HepG2 (cell line): ENCODE results near the gene PLSCR5. TPM values are rescaled to one million over a fixed set of nuclear protein-coding genes. Genes with fewer than 3 reads are reported as not detected.

Experiments used
- HCFC1 ChIP-seq: fragments of 150-350 bp; IDR thresholded peaks from 2 replicates; pipeline ENCODE4 v1.6.1; 2014; ENCODE audit warnings: low read depth, low read length
- HNF4A ChIP-seq: sonication (generic); formaldehyde crosslinking; IDR thresholded peaks from 2 replicates; pipeline ENCODE4 v1.4.0; 2020; ENCODE audit warnings: missing genetic modification reagents
- KDM5A ChIP-seq: fragments of 200-600 bp; sonication (generic); IDR thresholded peaks from 2 replicates; pipeline ENCODE4 v1.7.0; 2018; ENCODE audit warnings: antibody characterized with exemption, mild to moderate bottlenecking, low read length, borderline replicate concordance
- KLF12 ChIP-seq: sonication (generic); formaldehyde crosslinking; IDR thresholded peaks from 2 replicates; pipeline ENCODE4 v1.4.0; 2020; ENCODE audit warnings: missing genetic modification reagents, borderline replicate concordance
- MAFF ChIP-seq: IDR thresholded peaks from 2 replicates; pipeline ENCODE4 v1.6.1; 2011; ENCODE audit warnings: low read depth, low read length, improper control_type of control experiment
- MXI1 ChIP-seq: IDR thresholded peaks from 3 replicates; pipeline ENCODE4 v1.6.1; 2012; ENCODE audit warnings: low read depth, low read length, inconsistent platforms, borderline replicate concordance
- PRMT3 ChIP-seq: sonication (generic); formaldehyde crosslinking; IDR thresholded peaks from 2 replicates; pipeline ENCODE4 v1.8.1; 2022; ENCODE audit warnings: low read depth, mild to moderate bottlenecking, moderate library complexity, missing genetic modification reagents, borderline replicate concordance
- RNF2 ChIP-seq: fragments of 450-650 bp; conservative IDR thresholded peaks from 2 replicates; pipeline ENCODE4 v1.6.1; 2016; ENCODE audit warnings: low read depth
- SMC3 ChIP-seq: IDR thresholded peaks from 2 replicates; pipeline ENCODE4 v1.6.1; 2011; ENCODE audit warnings: low read length, improper control_type of control experiment
- ZBTB14 ChIP-seq: sonication (generic); formaldehyde crosslinking; IDR thresholded peaks from 2 replicates; pipeline ENCODE4 v1.4.0; 2020; ENCODE audit warnings: missing genetic modification reagents
- ZNF253 ChIP-seq: sonication (generic); formaldehyde crosslinking; IDR thresholded peaks from 2 replicates; pipeline ENCODE4 v1.8.0; 2022; ENCODE audit warnings: mild to moderate bottlenecking, missing genetic modification reagents, borderline replicate concordance
- ZNF335 ChIP-seq: sonication (generic); formaldehyde crosslinking; IDR thresholded peaks from 2 replicates; pipeline ENCODE4 v1.4.0; 2020; ENCODE audit warnings: missing genetic modification reagents
- ZNF451 ChIP-seq: sonication (generic); formaldehyde crosslinking; IDR thresholded peaks from 2 replicates; pipeline ENCODE4 v1.5.0; 2020; ENCODE audit warnings: mild to moderate bottlenecking, missing genetic modification reagents
- ZNF619 ChIP-seq: sonication (generic); formaldehyde crosslinking; IDR thresholded peaks from 2 replicates; pipeline ENCODE4 v1.4.0; 2020; ENCODE audit warnings: mild to moderate bottlenecking, missing genetic modification reagents
- ZNF678 ChIP-seq: sonication (generic); formaldehyde crosslinking; IDR thresholded peaks from 2 replicates; pipeline ENCODE4 v1.4.0; 2020; ENCODE audit warnings: mild to moderate bottlenecking, missing genetic modification reagents
- ZNF883 ChIP-seq: sonication (generic); formaldehyde crosslinking; IDR thresholded peaks from 2 replicates; pipeline ENCODE4 v1.5.1; 2020; ENCODE audit warnings: mild to moderate bottlenecking, missing genetic modification reagents; ENCODE audit errors: not compliant biosample characterization
- ZSCAN5A ChIP-seq: sonication (generic); formaldehyde crosslinking; IDR thresholded peaks from 2 replicates; pipeline ENCODE4 v1.8.0; 2022; ENCODE audit warnings: mild to moderate bottlenecking, missing genetic modification reagents, borderline replicate concordance
- polyA plus RNA-seq, 8 experiments: library from polyadenylated mRNA; depleted of rRNA in 3 of 8; stranded (reverse) in 7 of 8; unstranded in 1 of 8; fragments of >200 nt; fragmentation: Illumina TruSeq in 4 of 8; extraction: Trizol in 4 of 8; gene quantifications; 2 replicates each; pipeline versions ENCODE4 v1.2.1 to v1.2.3, GENCODE V29; 2011 to 2016; ENCODE audit warnings: low read depth in 4 of 8, missing spikeins in 1 of 8, mixed read lengths in 1 of 8; ENCODE audit not compliant: insufficient read depth in 1 of 8
- total RNA-seq, 5 experiments: library from RNA; depleted of rRNA; stranded (reverse); fragments of >200 nt; fragmentation: Illumina TruSeq; extraction: Trizol; gene quantifications; 2 replicates each; pipeline ENCODE4 v1.2.3, GENCODE V29; 2016; ENCODE audit warnings: low read depth in 1 of 5
- TF ChIP-seq, protein P1 (sequence below): sonication (generic); formaldehyde crosslinking; IDR thresholded peaks from 2 replicates; pipeline ENCODE4 v1.4.0; 2020; ENCODE audit warnings: missing genetic modification reagents, mild to moderate bottlenecking, borderline replicate concordance
- TF ChIP-seq, protein P2 (sequence below): sonication (generic); formaldehyde crosslinking; IDR thresholded peaks from 2 replicates; pipeline ENCODE4 v1.4.0; 2020; ENCODE audit warnings: missing genetic modification reagents

Gene PLSCR5
- total and polyA plus RNA-seq, 2 of the 13 experiments (the other 11 are each of a cell fraction or from before 2014, with no cell fraction given) = 0.50 TPM; not detected in 1

DNA sequence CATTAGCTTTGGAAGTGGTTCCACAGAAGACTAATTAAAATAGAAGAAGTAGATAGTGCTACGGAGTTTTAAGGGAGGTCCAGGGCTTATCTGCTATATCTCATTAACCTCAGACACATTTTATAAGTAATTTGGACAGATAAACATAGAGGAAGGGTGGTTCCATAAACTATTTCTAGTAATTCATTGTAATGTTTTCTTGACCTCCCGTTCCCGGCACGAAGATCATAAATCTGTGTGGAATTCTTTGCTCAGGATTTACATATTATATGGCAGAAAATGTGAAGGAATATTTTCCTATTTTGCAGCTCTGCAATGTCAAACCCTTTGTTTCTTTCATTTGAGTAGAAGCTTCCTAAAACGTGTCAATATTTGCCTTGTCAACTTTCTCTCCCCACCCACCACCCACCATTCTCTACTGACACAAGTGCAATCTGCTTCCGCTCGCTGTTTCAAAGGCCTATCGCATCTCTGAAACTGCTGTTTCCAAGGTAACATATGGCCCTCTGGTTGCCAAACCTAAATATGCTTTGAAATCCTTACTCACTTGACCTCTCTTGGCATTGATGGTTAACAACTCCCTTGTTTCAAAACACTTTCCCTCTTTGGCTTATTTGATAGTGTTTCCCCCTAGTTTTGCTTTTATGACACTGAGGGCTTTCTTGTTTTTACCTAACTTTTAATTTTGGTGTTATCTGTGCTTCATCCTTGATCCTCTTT, 21.4 kb upstream of the PLSCR5 start (continued):
- TF ChIP-seq RNF2 = no peak
- no peak; the same call in 1 of the 2 replicates for TF ChIP-seq KDM5A
- TF ChIP-seq ZNF335 (CRISPR knock-in tag) = peak; percentile 52; the same call in 1 of the 2 replicates
- TF ChIP-seq KLF12 = no peak
- 0 out of 2 replicates have a peak, but pooled peaks have one; percentile 2 for TF ChIP-seq SMC3
- TF ChIP-seq ZSCAN5A (CRISPR knock-in tag) = no peak
- TF ChIP-seq HCFC1 = no peak
- no peak for TF ChIP-seq ZNF451
- TF ChIP-seq, protein P1, sequence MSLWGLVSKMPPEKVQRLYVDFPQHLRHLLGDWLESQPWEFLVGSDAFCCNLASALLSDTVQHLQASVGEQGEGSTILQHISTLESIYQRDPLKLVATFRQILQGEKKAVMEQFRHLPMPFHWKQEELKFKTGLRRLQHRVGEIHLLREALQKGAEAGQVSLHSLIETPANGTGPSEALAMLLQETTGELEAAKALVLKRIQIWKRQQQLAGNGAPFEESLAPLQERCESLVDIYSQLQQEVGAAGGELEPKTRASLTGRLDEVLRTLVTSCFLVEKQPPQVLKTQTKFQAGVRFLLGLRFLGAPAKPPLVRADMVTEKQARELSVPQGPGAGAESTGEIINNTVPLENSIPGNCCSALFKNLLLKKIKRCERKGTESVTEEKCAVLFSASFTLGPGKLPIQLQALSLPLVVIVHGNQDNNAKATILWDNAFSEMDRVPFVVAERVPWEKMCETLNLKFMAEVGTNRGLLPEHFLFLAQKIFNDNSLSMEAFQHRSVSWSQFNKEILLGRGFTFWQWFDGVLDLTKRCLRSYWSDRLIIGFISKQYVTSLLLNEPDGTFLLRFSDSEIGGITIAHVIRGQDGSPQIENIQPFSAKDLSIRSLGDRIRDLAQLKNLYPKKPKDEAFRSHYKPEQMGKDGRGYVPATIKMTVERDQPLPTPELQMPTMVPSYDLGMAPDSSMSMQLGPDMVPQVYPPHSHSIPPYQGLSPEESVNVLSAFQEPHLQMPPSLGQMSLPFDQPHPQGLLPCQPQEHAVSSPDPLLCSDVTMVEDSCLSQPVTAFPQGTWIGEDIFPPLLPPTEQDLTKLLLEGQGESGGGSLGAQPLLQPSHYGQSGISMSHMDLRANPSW (CRISPR knock-in tag) = no peak; the same call in 1 of the 2 replicates
- TF ChIP-seq ZNF253 (CRISPR knock-in tag) = no peak
- TF ChIP-seq MXI1 = peak; percentile 56; the same call in 1 of the 3 replicates
- no peak for TF ChIP-seq ZNF883 (CRISPR knock-in tag)
- peak; percentile 66 for TF ChIP-seq HNF4A (CRISPR knock-in tag)
- peak; percentile 66 for TF ChIP-seq MAFF
- TF ChIP-seq ZNF678 (CRISPR knock-in tag) = no peak
- TF ChIP-seq ZBTB14 = no peak
- no peak for TF ChIP-seq ZNF619
- TF ChIP-seq PRMT3 (CRISPR knock-in tag) = no peak
- TF ChIP-seq, protein P2, sequence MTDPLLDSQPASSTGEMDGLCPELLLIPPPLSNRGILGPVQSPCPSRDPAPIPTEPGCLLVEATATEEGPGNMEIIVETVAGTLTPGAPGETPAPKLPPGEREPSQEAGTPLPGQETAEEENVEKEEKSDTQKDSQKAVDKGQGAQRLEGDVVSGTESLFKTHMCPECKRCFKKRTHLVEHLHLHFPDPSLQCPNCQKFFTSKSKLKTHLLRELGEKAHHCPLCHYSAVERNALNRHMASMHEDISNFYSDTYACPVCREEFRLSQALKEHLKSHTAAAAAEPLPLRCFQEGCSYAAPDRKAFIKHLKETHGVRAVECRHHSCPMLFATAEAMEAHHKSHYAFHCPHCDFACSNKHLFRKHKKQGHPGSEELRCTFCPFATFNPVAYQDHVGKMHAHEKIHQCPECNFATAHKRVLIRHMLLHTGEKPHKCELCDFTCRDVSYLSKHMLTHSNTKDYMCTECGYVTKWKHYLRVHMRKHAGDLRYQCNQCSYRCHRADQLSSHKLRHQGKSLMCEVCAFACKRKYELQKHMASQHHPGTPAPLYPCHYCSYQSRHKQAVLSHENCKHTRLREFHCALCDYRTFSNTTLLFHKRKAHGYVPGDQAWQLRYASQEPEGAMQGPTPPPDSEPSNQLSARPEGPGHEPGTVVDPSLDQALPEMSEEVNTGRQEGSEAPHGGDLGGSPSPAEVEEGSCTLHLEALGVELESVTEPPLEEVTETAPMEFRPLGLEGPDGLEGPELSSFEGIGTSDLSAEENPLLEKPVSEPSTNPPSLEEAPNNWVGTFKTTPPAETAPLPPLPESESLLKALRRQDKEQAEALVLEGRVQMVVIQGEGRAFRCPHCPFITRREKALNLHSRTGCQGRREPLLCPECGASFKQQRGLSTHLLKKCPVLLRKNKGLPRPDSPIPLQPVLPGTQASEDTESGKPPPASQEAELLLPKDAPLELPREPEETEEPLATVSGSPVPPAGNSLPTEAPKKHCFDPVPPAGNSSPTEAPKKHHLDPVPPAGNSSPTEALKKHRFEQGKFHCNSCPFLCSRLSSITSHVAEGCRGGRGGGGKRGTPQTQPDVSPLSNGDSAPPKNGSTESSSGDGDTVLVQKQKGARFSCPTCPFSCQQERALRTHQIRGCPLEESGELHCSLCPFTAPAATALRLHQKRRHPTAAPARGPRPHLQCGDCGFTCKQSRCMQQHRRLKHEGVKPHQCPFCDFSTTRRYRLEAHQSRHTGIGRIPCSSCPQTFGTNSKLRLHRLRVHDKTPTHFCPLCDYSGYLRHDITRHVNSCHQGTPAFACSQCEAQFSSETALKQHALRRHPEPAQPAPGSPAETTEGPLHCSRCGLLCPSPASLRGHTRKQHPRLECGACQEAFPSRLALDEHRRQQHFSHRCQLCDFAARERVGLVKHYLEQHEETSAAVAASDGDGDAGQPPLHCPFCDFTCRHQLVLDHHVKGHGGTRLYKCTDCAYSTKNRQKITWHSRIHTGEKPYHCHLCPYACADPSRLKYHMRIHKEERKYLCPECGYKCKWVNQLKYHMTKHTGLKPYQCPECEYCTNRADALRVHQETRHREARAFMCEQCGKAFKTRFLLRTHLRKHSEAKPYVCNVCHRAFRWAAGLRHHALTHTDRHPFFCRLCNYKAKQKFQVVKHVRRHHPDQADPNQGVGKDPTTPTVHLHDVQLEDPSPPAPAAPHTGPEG (CRISPR knock-in tag) = no peak
